ENCODE results near the gene B3GAT3. TPM values are rescaled to one million over a fixed set of nuclear protein-coding genes. Genes with fewer than 3 reads are reported as not detected.
A peak's percentile ranks its signal among the peaks of the same experiment; 100 is the strongest.

Gene B3GAT3
- total and polyA plus RNA-seq, 2 donors (not counting 3 experiments of a cell fraction or from before 2014, with no cell fraction given): 31.6 to 37.2 TPM

- Histone ChIP-seq H4K20me1 (replicated peaks; ENCODE audit: control insufficient read depth, extremely low read depth, insufficient read depth, low read length) (no peaks in the 10 kb centered on the region), H3K9me3 (replicated peaks; ENCODE audit: control insufficient read depth, insufficient read depth, low read length) (no peaks in the 10 kb centered on the region), H2AFZ (ENCODE audit: low read depth, low read length) (no peak overlapping the region), H3K9ac (replicated peaks; ENCODE audit: extremely low read depth, insufficient read depth, low read length) (no peak overlapping the region), H3K36me3 (ENCODE audit: control insufficient read depth in 2 of 2, extremely low read depth in 1 of 2, insufficient read depth in 2 of 2, low read length in 2 of 2) (peaks cover 0 to 13% of the 10 kb centered on the region in 2 experiments), H3K79me2 (ENCODE audit: control insufficient read depth, insufficient read depth, low read length) (peaks cover 17% of the 10 kb centered on the region), H3K9me1 (replicated peaks; ENCODE audit: control insufficient read depth, extremely low read depth, insufficient read depth, low read length) (no peaks in the 10 kb centered on the region), H3K27me3 (ENCODE audit: control insufficient read depth in 2 of 2, insufficient read depth in 2 of 2, low read length in 2 of 2) (no peaks in the 10 kb centered on the region), H3K4me3 (replicated peaks in 1 of 3; ENCODE audit: insufficient read depth in 1 of 3, low read depth in 1 of 3, low read length in 3 of 3) (no peak overlapping the region), H3K4me1 (ENCODE audit: control insufficient read depth, extremely low read depth, insufficient read depth, low read length) (peaks cover 12% of the 10 kb centered on the region), H3K27ac (ENCODE audit: insufficient read depth, low read depth, low read length) (no peak overlapping the region), H3K4me2 (ENCODE audit: insufficient read depth, low read length) (no peak overlapping the region)
- no TSS peak for BruUV-seq (replicated peaks)
- DNase-seq (ENCODE audit: low read depth, low spot score) (no peak), FAIRE-seq (peak; percentile 53)
- TF ChIP-seq EZH2 (IDR thresholded peaks at IDR 0.05; ENCODE audit: borderline replicate concordance, low read depth, low read length, severe bottlenecking) (no peak), POLR2AphosphoS5 (IDR thresholded peaks at IDR 0.05; ENCODE audit: insufficient read depth, low read depth, low read length) (no peak), POLR2A (IDR thresholded peaks at IDR 0.05; ENCODE audit: low read depth, low read length) (peak; percentile 24), CTCF (IDR thresholded peaks at IDR 0.05; ENCODE audit: extremely low read depth in 1 of 2, insufficient read depth in 1 of 2, low read depth in 1 of 2, low read length in 2 of 2) (no peak), MYC (IDR thresholded peaks at IDR 0.05; ENCODE audit: low read depth, low read length) (no peak), MAX (IDR thresholded peaks at IDR 0.05; ENCODE audit: insufficient read depth, insufficient read length) (no peak), FOS (IDR thresholded peaks at IDR 0.05; ENCODE audit: borderline replicate concordance, insufficient read depth, low read length) (no peak), JUN (IDR thresholded peaks at IDR 0.05; ENCODE audit: borderline replicate concordance, insufficient read depth, insufficient read length, low read depth) (no peak)
- dilution Hi-C loops (cut with MboI; ENCODE audit: extremely low pct_ligation_motif_present, low sequenced_read_pairs) (no loop called here), intact Hi-C loops (cut with micrococcal nuclease) (no loop called here)
- ChIA-PET CTCF (interaction anchor here (1.9 kb wide), 1 partner anchor 180 kb away, joined by 4 read pairs; no protein-coding TSS in a partner anchor), POLR2A (no interaction called here)
Observed at GRCh38 chr11:62604460-62605120, 17.2 kb downstream of the B3GAT3 start.

Measured in endothelial cell of umbilical vein (primary cell).